ENCODE measurements around the gene NXPH2.

DNA sequence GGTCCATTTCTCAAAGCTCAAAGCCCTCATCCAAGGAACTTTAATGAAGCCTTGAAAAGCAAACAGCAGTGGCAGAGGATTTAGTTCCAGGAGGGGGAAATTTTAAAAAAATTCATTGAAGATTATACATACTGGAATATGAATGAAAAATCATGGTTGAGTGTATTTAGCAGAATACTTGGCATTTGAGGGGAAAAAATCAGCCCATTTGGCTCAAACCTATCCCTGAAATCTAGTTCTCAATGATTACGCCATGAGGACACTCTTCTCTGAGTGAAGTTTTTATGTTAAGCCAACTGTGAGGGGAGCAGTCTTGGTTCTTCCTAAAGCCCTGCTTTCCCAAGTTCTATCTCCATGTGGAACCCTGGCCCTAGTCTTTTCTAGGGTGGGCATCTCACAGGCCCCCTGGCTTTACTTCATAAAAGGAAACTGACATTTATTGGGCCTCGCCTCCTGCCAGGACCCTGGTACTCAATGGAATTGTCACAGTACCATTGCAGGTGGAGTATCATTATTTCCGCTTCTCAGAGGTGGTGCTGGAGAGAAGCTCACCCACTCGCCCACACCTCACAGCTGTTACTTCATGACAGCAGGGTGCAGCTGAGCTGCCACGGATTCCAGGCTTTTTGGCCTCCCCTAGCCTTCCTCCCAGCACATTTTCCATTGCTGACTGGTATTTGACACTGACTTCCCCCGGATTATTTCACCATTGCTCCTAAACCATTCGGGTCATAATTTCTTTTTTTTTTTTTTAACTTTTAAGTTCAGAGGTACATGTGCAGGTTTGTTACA lies 56.8 kb downstream of the NXPH2 start:
- TF ChIP-seq ZBTB11 (CRISPR knock-in tag; IDR thresholded peaks at IDR 0.05) (no peak), BHLHE40 (IDR thresholded peaks at IDR 0.05; ENCODE audit: low read length) (no peak), SOX6 (IDR thresholded peaks at IDR 0.05) (no peak), CBFA2T2 (conservative IDR thresholded peaks at IDR 0.05) (no peak)
- TF ChIP-seq, protein P1, sequence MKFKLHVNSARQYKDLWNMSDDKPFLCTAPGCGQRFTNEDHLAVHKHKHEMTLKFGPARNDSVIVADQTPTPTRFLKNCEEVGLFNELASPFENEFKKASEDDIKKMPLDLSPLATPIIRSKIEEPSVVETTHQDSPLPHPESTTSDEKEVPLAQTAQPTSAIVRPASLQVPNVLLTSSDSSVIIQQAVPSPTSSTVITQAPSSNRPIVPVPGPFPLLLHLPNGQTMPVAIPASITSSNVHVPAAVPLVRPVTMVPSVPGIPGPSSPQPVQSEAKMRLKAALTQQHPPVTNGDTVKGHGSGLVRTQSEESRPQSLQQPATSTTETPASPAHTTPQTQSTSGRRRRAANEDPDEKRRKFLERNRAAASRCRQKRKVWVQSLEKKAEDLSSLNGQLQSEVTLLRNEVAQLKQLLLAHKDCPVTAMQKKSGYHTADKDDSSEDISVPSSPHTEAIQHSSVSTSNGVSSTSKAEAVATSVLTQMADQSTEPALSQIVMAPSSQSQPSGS (CRISPR knock-in tag; IDR thresholded peaks at IDR 0.05), result no peak
